ENCODE results near the gene P2RX1. TPM values are rescaled to one million over a fixed set of nuclear protein-coding genes. Genes with fewer than 3 reads are reported as not detected.

P2RX1 gene
- total and polyA plus RNA-seq, 2 of the 4 experiments (the other 2 are of a cell fraction): not detected

DNA sequence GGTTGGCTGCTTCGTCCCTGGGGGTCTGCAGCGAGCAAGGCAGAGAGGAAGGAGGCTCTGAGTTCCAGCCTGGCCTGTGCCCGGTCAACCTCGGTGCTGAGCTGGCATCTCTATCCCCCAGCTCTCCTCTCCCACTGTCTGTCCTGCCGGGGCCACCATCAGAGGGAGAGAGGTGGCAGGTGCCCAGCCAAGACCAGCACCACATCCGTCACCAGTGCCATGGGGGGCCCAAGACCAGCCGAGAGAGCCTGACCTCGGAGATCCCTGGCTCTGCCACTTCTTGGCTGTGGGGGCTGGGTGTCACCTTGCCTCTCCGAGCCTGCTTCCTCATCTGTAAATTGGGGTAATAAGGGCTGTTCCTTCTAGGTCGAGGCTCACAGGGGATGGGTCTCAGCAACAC, 560 bp upstream of the P2RX1 start:
- Histone ChIP-seq H4K20me1 (ENCODE audit: insufficient read depth, low read length) (no peaks in the 10 kb centered on the region), H3K23ac (ENCODE audit: low read depth, low read length) (no peak overlapping the region), H2AFZ (replicated peaks; ENCODE audit: low read length, poor library complexity) (peak overlapping the region; percentile 33), H3K4ac (ENCODE audit: low read depth, low read length) (no peak overlapping the region), H3K9me3 (ENCODE audit: control insufficient read depth, insufficient read depth, low read length) (no peaks in the 10 kb centered on the region), H2AK9ac (replicated peaks; ENCODE audit: low read depth, low read length, poor library complexity) (peak overlapping the region; percentile 23), H2BK15ac (ENCODE audit: low read depth, low read length) (no peak overlapping the region), H2BK20ac (ENCODE audit: low read depth, low read length) (no peak overlapping the region), H3K56ac (ENCODE audit: extremely low read depth, insufficient read depth, low read length) (no peak overlapping the region), H3K36me3 (ENCODE audit: control insufficient read depth, insufficient read depth, low read length) (no peaks in the 10 kb centered on the region), H4K91ac (ENCODE audit: insufficient read depth, low read depth, low read length) (no peak overlapping the region), H3K27ac (ENCODE audit: insufficient read depth, low read length) (no peak overlapping the region), H2BK5ac (ENCODE audit: low read depth, low read length, poor library complexity, severe bottlenecking) (no peak overlapping the region), H3K9ac (ENCODE audit: low read depth, low read length) (no peak overlapping the region), H3K4me2 (ENCODE audit: low read depth, low read length) (no peak overlapping the region), H2BK120ac (ENCODE audit: low read depth, low read length) (no peak overlapping the region), H3K27me3 (ENCODE audit: control insufficient read depth, insufficient read depth, low read length) (no peaks in the 10 kb centered on the region), H2AK5ac (ENCODE audit: low read depth, low read length) (peak overlapping the region; percentile 59; the same call in 1 of the 2 replicates), H3K18ac (ENCODE audit: low read depth, low read length) (no peak overlapping the region), H3K14ac (replicated peaks; ENCODE audit: low read depth, low read length) (no peak overlapping the region), H3K4me1 (ENCODE audit: control insufficient read depth, insufficient read depth, low read length) (peaks cover 5% of the 10 kb centered on the region; the same call in 1 of the 2 replicates), H4K8ac (ENCODE audit: low read depth in 2 of 2, low read length in 2 of 2) (no peak overlapping the region), H3K79me1 (ENCODE audit: low read depth in 1 of 2, low read length in 2 of 2) (no peaks in the 10 kb centered on the region), H3K4me3 (ENCODE audit: insufficient read depth, low read depth, low read length) (no peak overlapping the region), H3K9me1 (ENCODE audit: insufficient read depth, low read length) (no peaks in the 10 kb centered on the region), H4K5ac (ENCODE audit: low read depth, low read length) (no peak overlapping the region)
- CTCF ChIA-PET: no interaction called here
- TF ChIP-seq RAD21 (IDR thresholded peaks at IDR 0.05; ENCODE audit: low read length) (no peak), MAZ (IDR thresholded peaks at IDR 0.05; ENCODE audit: borderline replicate concordance, low read depth, low read length) (no peak), RCOR1 (IDR thresholded peaks at IDR 0.05; ENCODE audit: insufficient replicate concordance, low read length) (no peak), POLR2A (IDR thresholded peaks at IDR 0.05; ENCODE audit: low read depth, low read length) (no peak), CHD1 (IDR thresholded peaks at IDR 0.05; ENCODE audit: low read depth, low read length) (no peak), NFE2L2 (IDR thresholded peaks at IDR 0.05; ENCODE audit: low read depth, low read length) (no peak)
- in situ Hi-C loops (cut with MboI; ENCODE audit: low sequenced_read_pairs): no loop called here
- BruUV-seq (replicated peaks): no TSS peak
- POLR2A ChIA-PET (ENCODE audit: unreplicated experiment): interaction anchor here (0.6 kb wide), 1 partner anchor 71 kb away, joined by 3 read pairs; no protein-coding TSS in a partner anchor
- intact Hi-C loops (cut with micrococcal nuclease): no loop called here
- ATAC-seq (ENCODE audit: low read depth) (no peak), DNase-seq (no peak)
- WGBS, 2 experiments (ENCODE audit: extremely low coverage in 2 of 2, insufficient read length in 1 of 2): no CpG with 5 or more reads among the region's 10 CpGs
- dilution Hi-C loops (cut with HindIII; ENCODE audit: low sequenced_read_pairs, unreplicated experiment): no loop called here
